T-helper 2 cell treated with Interferon-gamma antibody and Interleukin-4, amounts not matched to agents 5 μg/mL and 100 μg/mL, for 36 hours (primary cell): ENCODE results near the gene KRTAP4-6.
"Not testable (repeated sequence)": the region's sequence is repeated elsewhere in the genome, so short reads cannot be mapped to it uniquely, and the experiment has no call there.

Experiments
- DNase-seq: peaks from one replicate; pipeline ENCODE4 v3.0.0; 2021; ENCODE audit warnings: low spot score
- H3K27ac Mint-ChIP-seq: one replicate; pipeline ENCODE4 v1.8.0; 2021; ENCODE audit warnings: mild to moderate bottlenecking, mixed read lengths
- H3K27me3 Mint-ChIP-seq: one replicate; pipeline ENCODE4 v1.8.0; 2021; ENCODE audit warnings: low read depth, mixed read lengths
- H3K36me3 Mint-ChIP-seq: one replicate; pipeline ENCODE4 v1.8.0; 2021; ENCODE audit warnings: low read depth, mixed read lengths
- H3K4me1 Mint-ChIP-seq: one replicate; pipeline ENCODE4 v1.8.0; 2021; ENCODE audit warnings: low read depth, mixed read lengths
- H3K4me3 Mint-ChIP-seq: one replicate; pipeline ENCODE4 v1.8.0; 2022; ENCODE audit warnings: mild to moderate bottlenecking, moderate library complexity, mixed read lengths
- H3K9me3 Mint-ChIP-seq: one replicate; pipeline ENCODE4 v1.8.0; 2021; ENCODE audit warnings: mixed read lengths

KRTAP4-6 gene

DNA sequence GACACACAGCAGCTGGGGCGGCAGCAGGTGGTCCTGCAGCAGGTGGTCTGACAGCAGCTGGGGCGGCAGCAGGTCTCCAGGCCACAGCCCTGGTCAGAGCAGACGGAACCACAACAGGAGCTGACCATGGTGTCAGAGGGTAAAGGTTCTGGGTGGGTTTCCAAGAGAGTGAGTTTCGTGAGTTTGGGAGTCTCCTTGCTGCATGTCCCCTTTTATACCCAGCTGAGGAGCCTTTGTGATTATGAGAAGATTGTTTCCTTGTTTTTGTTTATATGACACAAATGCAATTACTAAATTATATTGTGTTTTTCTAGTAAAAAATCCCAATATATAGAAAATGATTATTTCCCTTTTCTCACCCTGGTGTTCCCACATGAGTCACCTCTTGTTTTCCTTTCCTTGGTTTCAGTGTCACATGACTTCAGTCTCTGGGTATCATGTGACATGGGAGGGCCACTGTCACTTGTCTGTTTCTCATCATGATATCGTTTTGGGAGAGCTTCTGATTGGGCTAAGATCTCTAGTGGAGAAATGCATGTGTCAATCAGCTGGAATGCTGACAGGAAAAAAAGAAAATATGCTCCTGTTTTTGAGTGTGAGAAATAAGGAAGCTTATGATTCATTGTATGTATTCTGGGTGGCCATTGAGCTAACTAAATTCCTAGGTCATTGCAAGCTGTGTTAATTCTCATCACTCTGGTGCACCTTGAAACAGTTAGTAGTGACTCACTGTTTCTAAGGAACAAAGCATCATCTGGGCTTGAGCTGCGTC, at the start of gene KRTAP4-6:
Gene KRTAP4-6, minus strand, starts transcription at position 185 of the 772 bp plus-strand sequence. Its CDS starts 57 bp downstream, at position 128.
- DNase-seq: no peak
- no peak within 1 kb of the TSS for H3K4me3 Mint-ChIP-seq
- H3K4me1 Mint-ChIP-seq: no peaks in the 10 kb centered on the region
- no peaks in the 10 kb centered on the region for H3K36me3 Mint-ChIP-seq
- peaks cover 35% of the 10 kb centered on the region for H3K9me3 Mint-ChIP-seq
- peaks cover 2% of the 10 kb centered on the region for H3K27me3 Mint-ChIP-seq
- no peak within 1 kb of the TSS for H3K27ac Mint-ChIP-seq

DNA sequence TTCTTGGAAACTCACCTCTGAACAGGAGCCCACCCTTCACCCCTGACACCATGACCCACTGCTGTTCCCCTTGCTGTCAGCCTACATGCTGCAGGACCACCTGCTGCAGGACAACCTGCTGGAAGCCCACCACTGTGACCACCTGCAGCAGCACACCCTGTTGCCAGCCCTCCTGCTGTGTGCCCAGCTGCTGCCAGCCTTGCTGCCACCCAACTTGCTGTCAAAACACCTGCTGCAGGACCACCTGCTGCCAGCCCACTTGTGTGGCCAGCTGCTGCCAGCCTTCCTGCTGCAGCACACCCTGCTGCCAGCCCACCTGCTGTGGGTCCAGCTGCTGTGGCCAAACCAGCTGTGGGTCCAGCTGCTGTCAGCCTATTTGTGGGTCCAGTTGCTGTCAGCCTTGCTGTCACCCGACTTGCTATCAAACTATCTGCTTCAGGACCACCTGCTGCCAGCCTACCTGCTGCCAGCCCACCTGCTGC, 49.5 kb upstream of the KRTAP4-6 start, which contains the start of gene KRTAP9-1:
Gene KRTAP9-1, plus strand, starts transcription at position 51 of the 482 bp plus-strand sequence. Its CDS starts 0 bp downstream, at position 51.
- H3K27ac Mint-ChIP-seq: not testable (repeated sequence)

DNA sequence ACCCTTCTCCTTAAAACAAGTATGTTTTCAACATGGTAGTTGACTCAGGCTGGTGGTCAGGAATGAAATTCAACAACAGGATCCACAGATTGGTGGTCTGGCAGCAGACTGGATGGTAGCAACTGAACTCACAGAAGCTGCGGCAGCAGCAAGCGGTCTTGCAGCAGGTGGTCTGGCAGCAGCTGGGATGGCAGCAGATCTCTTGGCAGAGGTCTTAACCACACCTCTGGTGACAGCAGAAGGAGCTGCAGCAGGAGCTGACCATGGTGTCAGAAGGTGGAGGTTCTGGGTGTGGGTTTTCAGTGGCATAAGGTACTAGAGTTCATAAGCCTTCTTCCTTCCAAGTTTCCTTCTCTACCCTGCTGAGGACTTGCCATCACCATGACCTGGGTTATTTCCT, 46.5 kb upstream of the KRTAP4-6 start:
- H3K4me3 Mint-ChIP-seq: no peak overlapping the region
- no peak for DNase-seq
- no peak overlapping the region for H3K27ac Mint-ChIP-seq
- H3K36me3 Mint-ChIP-seq: no peaks in the 10 kb centered on the region
- H3K27me3 Mint-ChIP-seq: peaks cover 4% of the 10 kb centered on the region
- no peaks in the 10 kb centered on the region for H3K4me1 Mint-ChIP-seq
- H3K9me3 Mint-ChIP-seq: no peaks in the 10 kb centered on the region

More for the DNA sequence above, 49.5 kb upstream of the KRTAP4-6 start, which contains the start of gene KRTAP9-1:
- DNase-seq, H3K9me3 Mint-ChIP-seq, H3K36me3 Mint-ChIP-seq, H3K4me3 Mint-ChIP-seq, H3K4me1 Mint-ChIP-seq, H3K27me3 Mint-ChIP-seq: not testable (repeated sequence)

DNA sequence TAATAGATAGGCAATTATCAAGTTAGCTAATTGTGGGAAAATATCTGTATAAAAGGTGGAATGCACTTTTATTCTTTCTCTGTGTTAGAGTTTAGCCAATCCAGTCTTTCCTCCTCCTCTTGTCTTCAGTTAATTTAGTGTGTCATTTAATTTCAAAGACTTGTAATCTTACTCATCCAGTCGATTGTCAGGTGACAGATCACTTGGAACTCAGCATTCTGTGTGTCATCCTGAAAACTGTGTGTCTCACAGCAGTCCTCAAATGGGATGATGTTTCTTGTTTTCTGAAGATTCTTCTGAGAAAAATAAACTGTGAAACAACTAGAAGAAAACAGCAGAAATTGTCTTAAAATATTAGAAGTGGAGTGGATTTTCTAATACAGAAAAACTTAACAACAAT, 44.7 kb upstream of the KRTAP4-6 start:
- no peaks in the 10 kb centered on the region for H3K9me3 Mint-ChIP-seq
- H3K4me3 Mint-ChIP-seq: no peak overlapping the region
- H3K27me3 Mint-ChIP-seq: peaks cover 4% of the 10 kb centered on the region
- H3K27ac Mint-ChIP-seq: no peak overlapping the region
- no peak for DNase-seq
- H3K4me1 Mint-ChIP-seq: no peaks in the 10 kb centered on the region
- H3K36me3 Mint-ChIP-seq: no peaks in the 10 kb centered on the region

DNA sequence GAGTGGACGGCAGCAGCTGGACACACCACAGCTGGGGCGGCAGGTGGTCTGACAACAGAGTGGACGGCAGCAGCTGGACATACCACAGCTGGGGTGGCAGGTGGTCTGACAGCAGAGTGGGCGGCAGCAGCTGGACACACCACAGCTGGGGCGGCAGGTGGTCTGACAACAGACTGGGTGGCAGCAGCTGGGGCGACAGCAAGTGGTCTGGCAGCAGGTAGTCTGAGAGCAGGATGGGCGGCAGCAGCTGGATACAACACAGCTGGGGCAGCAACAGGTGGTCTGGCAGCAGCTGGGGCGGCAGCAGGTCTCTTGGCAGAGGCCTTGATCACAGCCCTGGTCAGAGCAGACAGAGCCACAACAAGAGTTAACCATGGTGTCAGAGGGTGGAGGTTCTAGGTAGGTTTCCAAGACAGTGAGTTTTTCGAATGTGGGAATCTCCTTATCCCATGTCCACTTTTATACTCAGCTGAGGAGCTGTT, 44.2 kb upstream of the KRTAP4-6 start, which contains the start of gene KRTAP4-1:
Gene KRTAP4-1, minus strand, starts transcription at position 432 of the 482 bp plus-strand sequence. Its CDS starts 57 bp downstream, at position 375.
- no peaks in the 10 kb centered on the region for H3K36me3 Mint-ChIP-seq
- peaks cover 4% of the 10 kb centered on the region for H3K27me3 Mint-ChIP-seq
- no peak within 1 kb of the TSS for H3K27ac Mint-ChIP-seq
- no peak for DNase-seq
- H3K4me3 Mint-ChIP-seq: no peak within 1 kb of the TSS
- no peaks in the 10 kb centered on the region for H3K4me1 Mint-ChIP-seq
- no peaks in the 10 kb centered on the region for H3K9me3 Mint-ChIP-seq

DNA sequence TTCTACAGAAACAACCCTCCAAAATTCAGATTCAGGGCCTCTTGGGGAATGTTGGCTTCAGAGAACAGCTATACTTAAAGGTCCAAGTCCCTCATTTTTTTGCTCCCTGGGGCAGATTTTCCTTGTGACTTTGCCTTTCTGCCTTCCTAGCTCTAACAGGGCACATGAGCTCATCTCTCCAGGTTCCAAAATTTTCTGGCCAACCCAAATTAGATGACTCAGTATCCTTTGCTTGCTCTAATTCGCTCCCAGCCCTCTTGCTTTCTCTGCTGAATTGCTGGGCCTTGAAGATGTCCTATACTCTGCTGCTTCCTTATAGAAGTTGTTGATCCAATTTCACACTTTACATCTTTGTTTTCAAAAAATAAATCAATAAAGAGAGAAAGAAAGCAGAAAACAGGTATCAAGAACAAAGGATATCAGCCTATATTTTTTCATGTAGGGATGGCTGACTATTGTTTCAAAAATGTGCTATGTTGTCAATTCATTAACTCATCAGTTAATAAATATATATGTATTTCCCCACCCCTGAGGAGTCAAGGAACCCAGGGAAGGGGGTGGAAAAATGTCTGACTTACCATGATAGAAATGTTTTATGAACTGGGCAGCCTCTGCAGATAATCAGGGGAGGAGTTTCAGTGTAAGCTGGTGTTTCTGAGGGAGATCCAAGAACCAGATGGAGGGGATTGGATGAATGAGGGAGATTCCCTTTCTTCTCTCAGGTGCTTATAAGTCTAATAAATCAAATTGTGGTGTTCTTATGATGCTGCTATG, 38.7 kb upstream of the KRTAP4-6 start:
- H3K9me3 Mint-ChIP-seq: no peaks in the 10 kb centered on the region
- H3K27ac Mint-ChIP-seq: no peak overlapping the region

DNA sequence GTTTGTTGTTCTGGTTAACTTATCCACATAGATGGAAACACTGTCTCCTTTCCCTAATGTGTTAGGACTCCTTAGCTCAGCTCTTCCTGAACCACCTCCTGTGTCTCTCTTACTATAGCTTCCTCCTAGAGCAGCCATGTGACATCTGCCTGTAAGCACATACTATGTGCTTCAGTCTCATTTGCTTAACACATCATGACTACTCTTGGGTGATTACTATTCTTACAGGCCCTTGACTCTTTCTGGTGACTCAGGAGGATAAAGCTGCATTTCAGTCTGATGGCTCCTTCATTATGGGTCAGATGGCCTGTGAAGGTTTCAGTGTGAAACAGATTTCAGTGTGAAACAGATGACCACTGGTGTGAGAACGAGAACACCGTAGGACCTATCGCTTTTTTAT, 38.0 kb upstream of the KRTAP4-6 start:
- no peak for DNase-seq

More for the DNA sequence above, 38.7 kb upstream of the KRTAP4-6 start:
- no peaks in the 10 kb centered on the region for H3K36me3 Mint-ChIP-seq
- H3K27me3 Mint-ChIP-seq: no peaks in the 10 kb centered on the region
- H3K4me3 Mint-ChIP-seq: no peak overlapping the region
- H3K4me1 Mint-ChIP-seq: no peaks in the 10 kb centered on the region
- DNase-seq: no peak

DNA sequence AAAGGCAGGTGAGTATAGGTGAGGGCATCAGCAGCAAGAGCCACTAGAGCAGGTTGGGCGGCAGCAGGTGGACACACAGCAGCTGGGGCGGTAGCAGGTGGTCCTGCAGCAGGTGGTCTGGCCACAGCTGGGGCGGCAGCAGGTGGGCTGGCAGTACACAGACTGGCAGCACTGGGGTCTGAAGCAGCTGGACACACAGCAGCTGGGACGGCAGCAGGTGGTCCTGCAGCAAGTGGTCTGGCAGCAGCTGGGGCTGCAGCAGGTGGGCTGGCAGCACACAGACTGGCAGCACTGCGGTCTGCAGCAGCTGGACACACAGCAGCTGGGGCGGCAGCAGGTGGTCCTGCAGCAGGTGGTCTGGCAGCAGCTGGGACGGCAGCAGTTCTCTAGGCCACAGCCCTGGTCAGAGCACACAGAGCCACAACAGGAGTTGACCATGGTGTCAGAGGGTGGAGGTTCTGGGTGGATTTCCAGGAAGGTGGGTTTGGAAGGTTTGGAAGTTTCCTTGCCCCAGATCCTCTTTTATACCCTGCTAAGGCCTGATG, 37.5 kb upstream of the KRTAP4-6 start, which contains the start of gene KRTAP4-2:
Gene KRTAP4-2, minus strand, starts transcription at position 495 of the 545 bp plus-strand sequence. Its CDS starts 57 bp downstream, at position 438.
- Mint-ChIP-seq H3K36me3 (no peaks in the 10 kb centered on the region), H3K27ac (no peak within 1 kb of the TSS), H3K9me3 (no peaks in the 10 kb centered on the region), H3K4me3 (no peak within 1 kb of the TSS), H3K27me3 (no peaks in the 10 kb centered on the region), H3K4me1 (no peaks in the 10 kb centered on the region)
- DNase-seq: no peak

More for the DNA sequence above, 38.0 kb upstream of the KRTAP4-6 start:
- H3K27ac Mint-ChIP-seq: no peak overlapping the region
- no peaks in the 10 kb centered on the region for H3K36me3 Mint-ChIP-seq
- H3K9me3 Mint-ChIP-seq: no peaks in the 10 kb centered on the region
- no peaks in the 10 kb centered on the region for H3K27me3 Mint-ChIP-seq
- H3K4me3 Mint-ChIP-seq: no peak overlapping the region
- H3K4me1 Mint-ChIP-seq: no peaks in the 10 kb centered on the region

DNA sequence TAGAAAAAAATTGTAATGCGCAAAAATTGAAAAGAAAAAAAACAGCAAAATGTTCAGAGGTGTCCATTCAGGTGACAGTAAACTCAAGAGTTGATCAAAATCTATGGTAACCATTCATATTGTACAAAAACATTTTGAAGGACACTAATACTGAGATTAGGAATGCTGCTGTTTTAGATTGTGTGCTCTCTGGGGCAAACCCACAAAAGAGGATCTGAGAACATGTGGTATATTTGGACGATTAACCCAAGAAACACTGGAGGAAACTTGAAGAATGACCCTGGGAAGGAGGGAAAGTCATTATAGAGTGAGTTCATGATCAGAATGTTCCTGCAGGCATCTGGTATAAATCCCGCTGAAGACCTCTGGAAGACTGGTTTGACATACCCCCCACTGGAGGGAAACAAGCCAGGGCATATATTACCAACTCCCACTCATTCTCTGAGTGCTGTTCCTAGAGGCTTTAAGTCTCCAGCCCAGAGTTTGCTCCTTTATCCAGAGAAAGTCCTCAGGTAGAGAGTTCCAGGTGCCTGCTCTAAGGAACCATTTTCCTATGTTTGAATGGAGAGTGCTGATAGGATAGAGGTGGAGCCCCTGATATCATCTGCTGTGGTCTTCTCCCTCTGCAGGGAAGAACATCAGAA, 36.5 kb upstream of the KRTAP4-6 start:
- no peak for DNase-seq
- H3K4me1 Mint-ChIP-seq: no peaks in the 10 kb centered on the region

DNA sequence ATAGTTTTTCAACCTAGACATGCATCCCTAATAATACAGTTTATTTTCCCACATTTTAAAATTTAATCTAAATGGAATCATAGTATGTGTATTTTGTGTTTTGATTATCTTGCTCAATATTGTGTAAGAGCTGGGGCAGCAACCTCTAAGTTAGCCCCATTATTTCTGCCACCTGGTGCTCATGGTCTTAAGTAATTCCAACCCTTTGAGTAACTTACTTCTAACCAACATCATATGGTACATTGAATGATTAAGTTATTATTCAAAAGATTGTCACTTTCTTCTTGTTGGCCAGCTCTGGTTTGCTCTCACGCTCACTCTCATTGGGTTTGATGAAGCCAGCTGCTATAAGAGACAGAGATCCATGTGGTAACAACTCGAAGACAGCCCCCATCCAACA, 31.5 kb upstream of the KRTAP4-6 start:
- Mint-ChIP-seq H3K4me3 (no peak overlapping the region), H3K36me3 (no peaks in the 10 kb centered on the region), H3K9me3 (no peaks in the 10 kb centered on the region), H3K27me3 (peaks cover 3% of the 10 kb centered on the region), H3K4me1 (no peaks in the 10 kb centered on the region), H3K27ac (no peak overlapping the region)
- no peak for DNase-seq

More for the DNA sequence above, 36.5 kb upstream of the KRTAP4-6 start:
- no peaks in the 10 kb centered on the region for H3K27me3 Mint-ChIP-seq
- H3K27ac Mint-ChIP-seq: no peak overlapping the region
- no peaks in the 10 kb centered on the region for H3K9me3 Mint-ChIP-seq
- no peak overlapping the region for H3K4me3 Mint-ChIP-seq
- H3K36me3 Mint-ChIP-seq: no peaks in the 10 kb centered on the region

DNA sequence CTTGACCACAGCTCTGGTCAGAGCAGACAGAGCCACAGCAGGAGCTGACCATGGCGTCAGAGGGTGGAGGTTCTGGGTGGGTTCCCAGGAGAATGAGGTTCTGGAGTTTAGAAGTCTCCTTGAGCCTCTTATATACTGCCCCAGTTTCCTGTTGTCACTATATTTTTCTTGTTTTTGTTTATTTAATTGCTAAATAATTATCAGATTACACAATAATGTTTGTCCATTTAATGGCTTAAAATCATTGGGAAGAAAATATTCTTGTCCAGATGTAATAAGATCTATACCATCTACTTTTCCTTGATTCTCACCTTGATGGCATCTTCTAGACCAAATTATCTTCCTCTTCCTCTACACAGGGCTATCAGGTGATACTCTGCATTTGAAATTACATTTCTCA, 27.8 kb upstream of the KRTAP4-6 start, which contains the start of gene KRTAP4-3:
Gene KRTAP4-3, minus strand, starts transcription at position 101 of the 400 bp plus-strand sequence. Its CDS starts 49 bp downstream, at position 52.
- Mint-ChIP-seq H3K27me3 (peaks cover 3% of the 10 kb centered on the region), H3K4me3 (no peak within 1 kb of the TSS), H3K27ac (no peak within 1 kb of the TSS), H3K4me1 (no peaks in the 10 kb centered on the region), H3K9me3 (no peaks in the 10 kb centered on the region), H3K36me3 (no peaks in the 10 kb centered on the region)
- no peak for DNase-seq

DNA sequence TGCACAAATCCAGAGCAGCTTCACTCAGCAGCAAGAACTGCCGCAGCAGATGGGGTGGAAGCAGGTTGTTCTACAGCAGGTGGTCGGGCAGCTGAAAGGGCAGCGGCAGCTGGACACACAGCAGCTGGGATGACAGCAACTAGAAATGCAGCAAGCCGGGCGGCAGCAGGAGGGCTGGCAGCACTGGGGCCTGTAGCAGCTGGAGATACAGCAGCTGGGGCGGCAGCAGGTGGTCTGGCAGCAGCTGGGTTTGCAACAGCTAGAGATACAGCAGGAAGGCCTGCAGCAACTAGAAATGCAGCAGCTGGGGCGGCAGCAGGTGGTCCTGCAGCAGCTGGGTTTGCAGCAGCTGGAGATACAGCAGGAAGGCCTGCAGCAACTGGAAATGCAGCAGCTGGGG, 27.2 kb upstream of the KRTAP4-6 start:
- H3K27me3 Mint-ChIP-seq: peaks cover 3% of the 10 kb centered on the region

DNA sequence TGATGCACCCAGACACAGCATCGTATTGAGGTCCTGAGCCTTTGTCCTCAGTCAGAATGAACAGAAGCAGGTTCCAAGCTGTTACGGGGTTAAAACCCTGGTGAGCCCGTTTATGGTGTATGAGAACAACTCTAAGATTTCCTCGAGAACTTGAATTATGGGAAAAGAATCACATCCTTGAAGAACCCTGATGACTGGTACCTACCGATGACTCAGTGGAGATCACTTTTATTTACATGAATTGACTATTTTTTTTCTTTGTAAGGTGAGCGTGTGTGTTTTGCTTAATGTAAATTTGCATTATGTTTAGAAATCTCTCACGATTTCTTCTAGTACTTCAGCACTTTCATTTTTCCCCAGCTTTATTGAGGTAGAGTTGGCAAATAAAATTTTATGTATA, 23.5 kb upstream of the KRTAP4-6 start:
- Mint-ChIP-seq H3K4me1 (no peaks in the 10 kb centered on the region), H3K27me3 (no peaks in the 10 kb centered on the region), H3K9me3 (no peaks in the 10 kb centered on the region), H3K4me3 (no peak overlapping the region), H3K36me3 (no peaks in the 10 kb centered on the region), H3K27ac (no peak overlapping the region)
- no peak for DNase-seq

More for the DNA sequence above, 27.2 kb upstream of the KRTAP4-6 start:
- H3K27ac Mint-ChIP-seq: no peak overlapping the region
- no peaks in the 10 kb centered on the region for H3K4me1 Mint-ChIP-seq
- H3K36me3 Mint-ChIP-seq: no peaks in the 10 kb centered on the region
- H3K9me3 Mint-ChIP-seq: no peaks in the 10 kb centered on the region
- H3K4me3 Mint-ChIP-seq: no peak overlapping the region
- DNase-seq: no peak
